ENCODE data around the gene KRTAP10-10.

KRTAP10-10 gene

GRCh38 chr21:44686000-44686781 lies 49.0 kb downstream of the KRTAP10-10 start:
- no peak for DNase-seq

- peak; percentile 48 for DNase-seq
These were observed 49.8 kb downstream of the KRTAP10-10 start for GRCh38 chr21:44686843-44687561.

DNA sequence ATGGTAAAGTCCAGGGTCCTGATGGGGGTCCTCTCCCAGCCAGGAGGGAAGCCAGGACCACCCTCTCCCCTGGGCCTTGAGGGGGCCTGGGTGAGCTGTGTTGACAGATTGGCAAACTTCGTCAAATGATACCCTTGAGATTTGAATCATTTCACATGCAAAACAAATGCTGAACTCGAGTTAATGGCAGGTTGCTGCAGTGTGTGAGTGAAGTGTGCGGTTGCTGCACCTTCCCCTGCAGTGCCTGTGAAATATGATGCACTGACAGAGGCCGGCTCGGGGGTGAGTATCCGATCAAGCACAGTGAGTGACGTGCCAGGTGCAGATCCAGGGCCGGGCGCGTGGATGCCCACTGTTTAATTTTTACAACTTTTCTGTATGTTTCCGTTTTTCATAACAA lies 50.5 kb downstream of the KRTAP10-10 start:
- peak; percentile 76 for DNase-seq

Measured in NCI-H345 (cell line).